ENCODE data around the gene UGCG.

Gene UGCG

DNA sequence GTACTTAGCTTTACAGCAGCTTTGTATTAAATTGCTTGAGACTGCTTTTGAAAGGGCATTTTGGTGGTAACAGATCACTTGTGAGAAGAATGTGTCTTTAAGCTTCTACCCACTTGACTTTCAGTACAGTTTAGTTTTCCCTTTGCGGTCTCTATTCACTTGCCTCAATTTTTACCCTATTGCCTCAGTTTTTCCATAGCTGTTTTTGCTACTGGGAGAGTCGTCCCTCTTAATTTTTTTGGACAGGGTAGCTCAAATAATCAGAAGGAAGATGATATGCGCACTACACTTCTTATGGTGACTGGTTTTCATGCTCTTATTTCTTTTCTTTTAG lies 18.8 kb downstream of the UGCG start:
- H4K20me1 ChIP-seq (ENCODE audit: low read depth, low read length), result peaks cover 23% of the 10 kb centered on the region; the same call in 1 of the 2 replicates
- no peak for TF ChIP-seq EZH2phosphoT487 (conservative IDR thresholded peaks at IDR 0.05; ENCODE audit: low read length)
- TF ChIP-seq, protein P1, sequence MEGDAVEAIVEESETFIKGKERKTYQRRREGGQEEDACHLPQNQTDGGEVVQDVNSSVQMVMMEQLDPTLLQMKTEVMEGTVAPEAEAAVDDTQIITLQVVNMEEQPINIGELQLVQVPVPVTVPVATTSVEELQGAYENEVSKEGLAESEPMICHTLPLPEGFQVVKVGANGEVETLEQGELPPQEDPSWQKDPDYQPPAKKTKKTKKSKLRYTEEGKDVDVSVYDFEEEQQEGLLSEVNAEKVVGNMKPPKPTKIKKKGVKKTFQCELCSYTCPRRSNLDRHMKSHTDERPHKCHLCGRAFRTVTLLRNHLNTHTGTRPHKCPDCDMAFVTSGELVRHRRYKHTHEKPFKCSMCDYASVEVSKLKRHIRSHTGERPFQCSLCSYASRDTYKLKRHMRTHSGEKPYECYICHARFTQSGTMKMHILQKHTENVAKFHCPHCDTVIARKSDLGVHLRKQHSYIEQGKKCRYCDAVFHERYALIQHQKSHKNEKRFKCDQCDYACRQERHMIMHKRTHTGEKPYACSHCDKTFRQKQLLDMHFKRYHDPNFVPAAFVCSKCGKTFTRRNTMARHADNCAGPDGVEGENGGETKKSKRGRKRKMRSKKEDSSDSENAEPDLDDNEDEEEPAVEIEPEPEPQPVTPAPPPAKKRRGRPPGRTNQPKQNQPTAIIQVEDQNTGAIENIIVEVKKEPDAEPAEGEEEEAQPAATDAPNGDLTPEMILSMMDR (IDR thresholded peaks at IDR 0.05; ENCODE audit: insufficient read depth, low read length, poor library complexity, severe bottlenecking), result no peak
- H3K9ac ChIP-seq (ENCODE audit: low read length), result no peak overlapping the region
- no peaks in the 10 kb centered on the region for H3K9me2 ChIP-seq (replicated peaks; ENCODE audit: insufficient read depth, low read length)
- H3K27ac ChIP-seq (ENCODE audit: low read depth, low read length), result no peak overlapping the region
- H3F3A ChIP-seq (ENCODE audit: insufficient read depth), result peaks cover 8% of the 10 kb centered on the region
- H3K36me3 ChIP-seq (ENCODE audit: low read length), result peaks cover 30% of the 10 kb centered on the region
- no peak overlapping the region for H2AFZ ChIP-seq (ENCODE audit: low read depth, low read length, severe bottlenecking)
- peaks cover 95% of the 10 kb centered on the region for H3K79me2 ChIP-seq (ENCODE audit: insufficient read depth, low read length)
- no peaks in the 10 kb centered on the region for H3K27me3 ChIP-seq (ENCODE audit: low read length)
- no peaks in the 10 kb centered on the region for H3K9me3 ChIP-seq (ENCODE audit: insufficient read depth, low read length)
- H3K4me3 ChIP-seq (ENCODE audit: insufficient read depth, low read length, poor library complexity, severe bottlenecking), result no peak overlapping the region
- H3K4me2 ChIP-seq (ENCODE audit: low read depth, low read length, poor library complexity, severe bottlenecking), result no peak overlapping the region

DNA sequence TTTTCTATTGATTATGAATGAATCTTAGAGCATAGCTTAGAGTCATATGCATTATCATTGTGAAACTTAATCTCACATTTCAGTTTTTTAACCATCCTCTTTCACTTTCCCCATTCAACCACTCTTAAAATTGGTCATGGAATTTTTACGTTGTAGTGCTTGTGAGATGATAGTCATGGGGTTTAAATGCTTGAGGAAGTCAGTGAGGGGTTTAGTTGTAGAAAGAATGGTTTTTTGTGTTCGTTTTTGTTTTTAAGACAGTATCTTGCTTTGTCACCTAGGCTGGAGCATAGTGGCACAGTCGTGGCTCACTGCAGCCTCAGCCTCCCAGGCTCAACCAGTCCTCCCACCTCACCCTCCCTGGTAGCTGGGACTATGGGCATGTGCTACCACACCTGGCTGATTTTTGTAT lies 19.6 kb downstream of the UGCG start:
- Histone ChIP-seq H3K4me3 (ENCODE audit: insufficient read depth, low read length, poor library complexity, severe bottlenecking) (no peak overlapping the region), H3K36me3 (ENCODE audit: low read length) (peaks cover 30% of the 10 kb centered on the region), H3K79me2 (ENCODE audit: insufficient read depth, low read length) (peaks cover 95% of the 10 kb centered on the region)

DNA sequence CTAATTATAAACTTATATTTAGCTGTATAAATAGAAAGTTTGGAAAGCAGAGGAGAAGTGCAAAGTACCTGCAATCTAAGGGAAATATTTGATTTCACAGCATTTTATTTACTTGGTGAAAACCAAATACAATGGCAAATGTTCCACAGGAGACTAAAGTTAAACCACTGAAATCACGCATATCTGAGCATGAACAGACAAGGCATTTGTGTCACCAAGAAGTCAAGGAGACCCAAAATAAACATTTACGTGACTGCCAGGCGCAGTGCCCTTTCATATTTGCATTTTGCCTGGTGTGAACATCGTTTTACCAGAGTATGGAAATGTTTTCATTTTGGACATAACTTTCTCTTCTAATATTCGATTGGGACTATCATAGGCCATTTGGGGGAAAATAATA lies 20.6 kb downstream of the UGCG start:
- H3K27me3 ChIP-seq (ENCODE audit: low read length), result no peaks in the 10 kb centered on the region
- H3K27ac ChIP-seq (ENCODE audit: low read depth, low read length), result peak overlapping the region; percentile 3; the same call in 1 of the 2 replicates
- H2AFZ ChIP-seq (ENCODE audit: low read depth, low read length, severe bottlenecking), result no peak overlapping the region
- H3K9ac ChIP-seq (ENCODE audit: low read length), result no peak overlapping the region
- H3K9me2 ChIP-seq (replicated peaks; ENCODE audit: insufficient read depth, low read length), result no peaks in the 10 kb centered on the region
- no peak overlapping the region for H3K4me3 ChIP-seq (ENCODE audit: insufficient read depth, low read length, poor library complexity, severe bottlenecking)
- peaks cover 14% of the 10 kb centered on the region; the same call in 1 of the 2 replicates for H4K20me1 ChIP-seq (ENCODE audit: low read depth, low read length)
- H3K4me2 ChIP-seq (ENCODE audit: low read depth, low read length, poor library complexity, severe bottlenecking), result no peak overlapping the region
- H3K9me3 ChIP-seq (ENCODE audit: insufficient read depth, low read length), result no peaks in the 10 kb centered on the region
- H3F3A ChIP-seq (ENCODE audit: insufficient read depth), result peaks cover 12% of the 10 kb centered on the region
- peaks cover 95% of the 10 kb centered on the region for H3K79me2 ChIP-seq (ENCODE audit: insufficient read depth, low read length)
- peaks cover 30% of the 10 kb centered on the region for H3K36me3 ChIP-seq (ENCODE audit: low read length)
- TF ChIP-seq, protein P1 (IDR thresholded peaks at IDR 0.05; ENCODE audit: insufficient read depth, low read length, poor library complexity, severe bottlenecking), result no peak

More for the DNA sequence above, 19.6 kb downstream of the UGCG start:
- Histone ChIP-seq H2AFZ (ENCODE audit: low read depth, low read length, severe bottlenecking) (no peak overlapping the region), H3K27ac (ENCODE audit: low read depth, low read length) (no peak overlapping the region), H3K9me3 (ENCODE audit: insufficient read depth, low read length) (no peaks in the 10 kb centered on the region), H3K4me2 (ENCODE audit: low read depth, low read length, poor library complexity, severe bottlenecking) (no peak overlapping the region), H3K9me2 (replicated peaks; ENCODE audit: insufficient read depth, low read length) (no peaks in the 10 kb centered on the region), H3K27me3 (ENCODE audit: low read length) (no peaks in the 10 kb centered on the region), H3K9ac (ENCODE audit: low read length) (no peak overlapping the region), H3F3A (ENCODE audit: insufficient read depth) (peaks cover 8% of the 10 kb centered on the region), H4K20me1 (ENCODE audit: low read depth, low read length) (peaks cover 17% of the 10 kb centered on the region; the same call in 1 of the 2 replicates)
- no peak for TF ChIP-seq EZH2phosphoT487 (conservative IDR thresholded peaks at IDR 0.05; ENCODE audit: low read length)
- TF ChIP-seq, protein P1 (IDR thresholded peaks at IDR 0.05; ENCODE audit: insufficient read depth, low read length, poor library complexity, severe bottlenecking), result no peak

All from SU-DHL-6 (cell line).